AG04450 (cell line): Measurements from ENCODE around the gene SNRPF. TPM values are rescaled to one million over a fixed set of nuclear protein-coding genes. Genes with fewer than 3 reads are reported as not detected.

ENCODE experiments used
- CTCF ChIA-PET: fragments of 300-600, 350-600 bp; formaldehyde crosslinking; extraction: SDS; loops from one replicate; lab custom pipeline; 2022; ENCODE audit warnings: antibody characterized with exemption, inconsistent platforms; lab: Charles Lee
- POLR2A ChIA-PET: fragments of 350-600 bp; formaldehyde crosslinking; extraction: SDS; loops from one replicate; lab custom pipeline; 2021; ENCODE audit warnings: antibody characterized with exemption, inconsistent platforms; lab: Yijun Ruan, JAX
- DNase-seq: peaks from one replicate; pipeline ENCODE4 v3.0.0-alpha.2; 2011; ENCODE audit warnings: low read depth, low spot score
- H3K27ac ChIP-seq: one replicate; pipeline ENCODE4 v1.5.1; 2012; ENCODE audit warnings: low read depth, low read length, control low read depth
- H3K27me3 ChIP-seq: one replicate; pipeline ENCODE4 v1.6.0; 2012; ENCODE audit warnings: low read length; ENCODE audit not compliant: control insufficient read depth, insufficient read depth
- H3K4me3 ChIP-seq: 2 replicates; pipeline ENCODE4 v1.5.1; 2011; ENCODE audit warnings: mild to moderate bottlenecking, low read depth, low read length, control low read depth
- H3K9me3 ChIP-seq: 2 replicates; pipeline ENCODE4 v1.5.1; 2012; ENCODE audit warnings: low read length; ENCODE audit not compliant: control insufficient read depth, insufficient read depth
- CTCF ChIP-seq: IDR thresholded peaks from 2 replicates; pipeline ENCODE4 v1.5.1; 2011; ENCODE audit warnings: low read depth, low read length, control low read depth, inconsistent platforms
- polyA plus RNA-seq: library from polyadenylated mRNA; depleted of rRNA; stranded (reverse); fragments of >200 nt; gene quantifications from 2 replicates; pipeline ENCODE4 v1.2.3, GENCODE V29; 2011; rRNA removed

SNRPF gene
- polyA plus RNA-seq, 1 experiment = 21.4 TPM

- ChIA-PET CTCF (interaction anchor here (1.0 to 1.2 kb wide), 2 partner anchors 11 to 90 kb away, joined by 3 read pairs; no protein-coding TSS in a partner anchor), POLR2A (interaction anchor here (0.7 kb wide), 1 partner anchor 398 kb away, joined by 3 read pairs; no protein-coding TSS in a partner anchor)
- no peak overlapping the region for H3K4me3 ChIP-seq
- no peak for TF ChIP-seq CTCF
- no peak for DNase-seq
- peaks cover 5% of the 10 kb centered on the region for H3K27me3 ChIP-seq
- no peaks in the 10 kb centered on the region for H3K9me3 ChIP-seq
- H3K27ac ChIP-seq = no peak overlapping the region
Observed at GRCh38 chr12:95908573-95908972, 49.8 kb downstream of the SNRPF start.

- DNase-seq = no peak
- ChIA-PET CTCF (no interaction called here), POLR2A (no interaction called here)
- TF ChIP-seq CTCF = no peak
- Histone ChIP-seq H3K9me3 (no peaks in the 10 kb centered on the region), H3K27ac (no peak overlapping the region), H3K27me3 (peaks cover 5% of the 10 kb centered on the region), H3K4me3 (no peak overlapping the region)
Observed at GRCh38 chr12:95909871-95910270, 51.1 kb downstream of the SNRPF start.

Other genes starting within 250 kb of the SNRPF start
- 132 and 147 TPM in 2 replicates for gene NTN4, start 68.2 kb upstream of the SNRPF start, polyA plus RNA-seq
- not detected in 2 replicates for gene CCDC38, start 83.7 kb downstream of the SNRPF start, polyA plus RNA-seq
- gene AMDHD1, start 84.4 kb downstream of the SNRPF start, polyA plus RNA-seq = 0.04 and 0.12 TPM in 2 replicates
- gene HAL, start 137.4 kb downstream of the SNRPF start, polyA plus RNA-seq = 0.02 and 0.06 TPM in 2 replicates
- 77.2 and 93.6 TPM in 2 replicates for gene LTA4H, start 176.6 kb downstream of the SNRPF start, polyA plus RNA-seq